BE2C (cell line): Measurements from ENCODE around the gene SAMD14.

Experiments used
- DNase-seq: peaks from one replicate; pipeline ENCODE4 v3.0.0-alpha.2; 2020
- H3K27me3 ChIP-seq: fragments of 250-450 bp; sonication (Bioruptor Pico); 2 replicates; pipeline ENCODE4 v1.5.1; 2020; ENCODE audit warnings: mild to moderate bottlenecking
- H3K36me3 ChIP-seq: fragments of 250-450 bp; sonication (Bioruptor Pico); 2 replicates; pipeline ENCODE4 v1.5.1; 2020; ENCODE audit warnings: mild to moderate bottlenecking
- H3K4me1 ChIP-seq: fragments of 250-450 bp; sonication (Bioruptor Pico); 2 replicates; pipeline ENCODE4 v1.5.1; 2020
- H3K4me3 ChIP-seq: 2 replicates; pipeline ENCODE4 v1.5.1; 2011; ENCODE audit warnings: low read depth, low read length
- H3K9me3 ChIP-seq: fragments of 250-450 bp; sonication (Bioruptor Pico); 2 replicates; pipeline ENCODE4 v1.5.1; 2020
- TF ChIP-seq, protein P1 (sequence below): IDR thresholded peaks from 2 replicates; pipeline ENCODE4 v1.5.1; 2012; ENCODE audit warnings: mild to moderate bottlenecking, low read depth, low read length

SAMD14 gene

DNA sequence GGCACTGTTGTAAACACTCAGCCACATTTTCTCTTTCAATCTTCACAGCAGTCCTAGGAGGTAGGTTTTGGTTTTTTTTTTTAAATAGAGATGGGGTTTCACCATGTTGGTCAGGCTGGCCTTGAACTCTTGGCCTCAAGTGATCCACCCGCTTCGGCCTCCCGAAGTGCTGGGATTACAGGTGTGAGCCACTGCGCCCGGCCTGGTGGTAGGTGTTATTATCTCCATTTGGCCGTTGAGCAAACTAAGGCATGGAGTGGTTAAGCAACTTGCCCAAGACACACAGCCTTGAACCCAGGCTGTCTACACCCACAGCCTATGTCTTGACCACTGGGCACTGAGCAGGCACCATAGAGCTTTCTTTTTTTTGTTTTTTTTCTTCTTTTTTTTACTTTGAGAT, 44.5 kb upstream of the SAMD14 start:
- H3K4me1 ChIP-seq, result peaks cover 3% of the 10 kb centered on the region
- TF ChIP-seq, protein P1, sequence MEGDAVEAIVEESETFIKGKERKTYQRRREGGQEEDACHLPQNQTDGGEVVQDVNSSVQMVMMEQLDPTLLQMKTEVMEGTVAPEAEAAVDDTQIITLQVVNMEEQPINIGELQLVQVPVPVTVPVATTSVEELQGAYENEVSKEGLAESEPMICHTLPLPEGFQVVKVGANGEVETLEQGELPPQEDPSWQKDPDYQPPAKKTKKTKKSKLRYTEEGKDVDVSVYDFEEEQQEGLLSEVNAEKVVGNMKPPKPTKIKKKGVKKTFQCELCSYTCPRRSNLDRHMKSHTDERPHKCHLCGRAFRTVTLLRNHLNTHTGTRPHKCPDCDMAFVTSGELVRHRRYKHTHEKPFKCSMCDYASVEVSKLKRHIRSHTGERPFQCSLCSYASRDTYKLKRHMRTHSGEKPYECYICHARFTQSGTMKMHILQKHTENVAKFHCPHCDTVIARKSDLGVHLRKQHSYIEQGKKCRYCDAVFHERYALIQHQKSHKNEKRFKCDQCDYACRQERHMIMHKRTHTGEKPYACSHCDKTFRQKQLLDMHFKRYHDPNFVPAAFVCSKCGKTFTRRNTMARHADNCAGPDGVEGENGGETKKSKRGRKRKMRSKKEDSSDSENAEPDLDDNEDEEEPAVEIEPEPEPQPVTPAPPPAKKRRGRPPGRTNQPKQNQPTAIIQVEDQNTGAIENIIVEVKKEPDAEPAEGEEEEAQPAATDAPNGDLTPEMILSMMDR, result no peak
- DNase-seq, result no peak

GRCh38 chr17:50173335-50173941, 43.5 kb upstream of the SAMD14 start:
- DNase-seq, result no peak
- Histone ChIP-seq H3K36me3 (no peaks in the 10 kb centered on the region), H3K27me3 (no peaks in the 10 kb centered on the region), H3K4me3 (no peak overlapping the region), H3K4me1 (peaks cover 3% of the 10 kb centered on the region), H3K9me3 (no peaks in the 10 kb centered on the region)
- TF ChIP-seq, protein P1, result no peak

More for the DNA sequence above, 44.5 kb upstream of the SAMD14 start:
- no peak overlapping the region for H3K4me3 ChIP-seq
- no peaks in the 10 kb centered on the region for H3K27me3 ChIP-seq
- H3K36me3 ChIP-seq, result no peaks in the 10 kb centered on the region
- H3K9me3 ChIP-seq, result no peaks in the 10 kb centered on the region

GRCh38 chr17:50172936-50173334, 43.0 kb upstream of the SAMD14 start:
- Histone ChIP-seq H3K4me1 (peaks cover 2% of the 10 kb centered on the region), H3K9me3 (no peaks in the 10 kb centered on the region), H3K27me3 (no peaks in the 10 kb centered on the region), H3K4me3 (no peak overlapping the region), H3K36me3 (no peaks in the 10 kb centered on the region)
- TF ChIP-seq, protein P1, result no peak
- DNase-seq, result no peak

- no peak overlapping the region for H3K4me3 ChIP-seq
- TF ChIP-seq, protein P1, result no peak
- no peaks in the 10 kb centered on the region for H3K9me3 ChIP-seq
- no peaks in the 10 kb centered on the region for H3K27me3 ChIP-seq
- no peaks in the 10 kb centered on the region for H3K36me3 ChIP-seq
- DNase-seq, result no peak
- no peaks in the 10 kb centered on the region; the same call in 1 of the 2 replicates for H3K4me1 ChIP-seq
Observed at GRCh38 chr17:50172130-50172529, 42.2 kb upstream of the SAMD14 start.

DNA sequence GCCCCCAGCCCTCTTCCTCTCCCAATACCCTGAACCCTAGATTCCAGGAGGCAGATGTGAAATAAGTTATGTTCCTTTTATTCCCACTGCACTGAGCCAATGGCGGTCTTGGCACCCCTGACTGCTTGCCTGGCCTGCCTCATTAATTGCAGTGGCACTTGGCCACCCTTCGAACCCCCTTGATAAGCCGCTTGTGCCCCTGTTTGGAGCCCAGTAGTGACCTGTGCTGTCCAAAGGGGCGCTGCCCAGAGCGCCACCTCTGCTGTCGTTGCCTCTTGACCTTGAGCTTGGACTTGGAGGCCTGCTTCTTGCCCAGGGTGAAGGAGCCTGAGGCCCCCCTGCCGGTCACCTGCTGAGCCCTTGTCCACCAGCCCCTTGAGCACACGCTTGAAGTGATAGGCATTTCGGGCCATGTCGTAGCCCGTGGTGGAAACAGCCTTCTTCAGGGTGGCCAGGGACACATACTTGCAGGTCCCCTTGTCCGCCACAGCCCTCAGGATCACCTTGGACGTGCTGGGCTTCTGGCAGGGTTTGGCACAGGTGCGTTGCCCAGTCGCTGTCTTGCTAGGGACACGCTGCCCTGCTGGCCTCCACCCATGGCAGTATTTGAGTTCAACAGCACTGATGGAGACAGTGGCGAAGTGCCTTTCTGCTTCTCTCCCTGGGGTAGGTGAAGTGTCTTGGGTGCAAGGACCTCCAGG, 41.6 kb upstream of the SAMD14 start:
- Histone ChIP-seq H3K4me3 (no peak overlapping the region), H3K9me3 (no peaks in the 10 kb centered on the region), H3K27me3 (no peaks in the 10 kb centered on the region), H3K36me3 (no peaks in the 10 kb centered on the region), H3K4me1 (no peaks in the 10 kb centered on the region; the same call in 1 of the 2 replicates)
- DNase-seq, result no peak
- TF ChIP-seq, protein P1, result no peak
